Psoas muscle (tissue), 8 donors: Measurements from ENCODE around the gene ARHGEF4. TPM values are rescaled to one million over a fixed set of nuclear protein-coding genes. Genes with fewer than 3 reads are reported as not detected.

Experiments
- ATAC-seq, 4 donors: fragments of 200-7000 bp; cut with Tn5 transposase; one replicate each; pipeline ENCODE4 v1.9.1; 2020; ENCODE audit warnings: moderate library complexity in 3 of 4, mild to moderate bottlenecking in 2 of 4
- DNase-seq, 2 donors: peaks; one replicate each; pipeline ENCODE4 v3.0.0-alpha.2; 2020
- H3K27ac ChIP-seq: fragments of 200-600 bp; one replicate; pipeline ENCODE4 v1.8.0; 2022
- H3K27me3 ChIP-seq, 3 donors: fragments of 200-600 bp in 1 of 3; one replicate each; pipeline versions ENCODE4 v1.6.1 to v1.8.0; 2013 to 2022; ENCODE audit warnings: low read length in 2 of 3, mild to moderate bottlenecking in 2 of 3, moderate library complexity in 1 of 3; ENCODE audit not compliant: insufficient read depth in 3 of 3
- H3K36me3 ChIP-seq, 2 donors: fragments of 200-600 bp in 1 of 2; one replicate each; pipeline versions ENCODE4 v1.6.1 to v1.8.0; 2013 to 2022; ENCODE audit warnings: low read depth in 1 of 2, mild to moderate bottlenecking in 1 of 2, moderate library complexity in 1 of 2; ENCODE audit not compliant: insufficient read depth in 1 of 2
- H3K4me1 ChIP-seq: fragments of 200-600 bp; one replicate; pipeline ENCODE4 v1.8.0; 2022
- H3K4me3 ChIP-seq: fragments of 200-600 bp; one replicate; pipeline ENCODE4 v1.8.0; 2022; ENCODE audit warnings: mild to moderate bottlenecking
- H3K9me3 ChIP-seq: fragments of 200-600 bp; one replicate; pipeline ENCODE4 v1.8.0; 2022
- CTCF ChIP-seq: fragments of 200-600 bp; IDR thresholded peaks from one replicate; pipeline ENCODE4 v1.8.0; 2022; ENCODE audit warnings: antibody characterized with exemption
- WGBS, 3 donors: extraction: QIAGEN DNeasy Blood & Tissue Kit; methylation state at CpG; one replicate each; pipeline versions ENCODE4 v1.1.6 to v1.1.7; 2013; 5-methylcytosine and 5-hydroxymethylcytosine counted together
- intact Hi-C, 2 donors: fragments of 100-400 bp; cut with DNase I; formaldehyde crosslinking; loops; one replicate each; pipeline versions ENCODE4 v1.11.0 to v1.14.2; 2022
- polyA plus RNA-seq, 3 donors: library from polyadenylated mRNA; stranded (reverse); fragments of 200-250 nt; gene quantifications; one replicate each; pipeline ENCODE4 v1.2.3, GENCODE V29; 2013
- total RNA-seq, 4 donors: library from RNA; stranded (reverse); fragmentation: NEBNext Ultra II Directional in 2 of 4; extraction: Animal tissue kit (Norgen Biotek cat#: 25700) in 2 of 4; gene quantifications; one replicate each; pipeline versions ENCODE4 v1.2.1 to v1.2.4, GENCODE V29; 2021 to 2023
- donor health status: healthy with polysubstance abuse.
- donor health status: DM: no; HTN: no; CAD: no; lungs with moderate emphysema.
- donor health status: Bipolar disorder and iron deficiency.
- donor health status: healthy.
- donor health status: DM: yes; HTN: yes; CAD: no.
- donor health status: DM: no; HTN: no; CAD: no.
- donor health status: DM: no; HTN: no; CAD: no.
- donor health status: DM: yes; HTN: yes; CAD: no.

Gene ARHGEF4
- total and polyA plus RNA-seq, 7 donors = 0.63 to 6.9 (median 3.7) TPM

- 64 to 74% (median 67%) methylated on average over 14 of the region's 14 CpGs for WGBS, 3 donors
- no peak for DNase-seq
- no peaks in the 10 kb centered on the region for H3K36me3 ChIP-seq
- H3K4me3 ChIP-seq = no peak overlapping the region
- H3K27me3 ChIP-seq = no peaks in the 10 kb centered on the region
- ATAC-seq = no peak
- no peaks in the 10 kb centered on the region for H3K9me3 ChIP-seq
- intact Hi-C loops = no loop called here
- TF ChIP-seq CTCF = no peak
- H3K27ac ChIP-seq = no peak overlapping the region
- no peaks in the 10 kb centered on the region for H3K4me1 ChIP-seq
Measured at GRCh38 chr2:130807659-130808385, 28.9 kb upstream of the ARHGEF4 start.

GRCh38 chr2:130808482-130809268, 28.0 kb upstream of the ARHGEF4 start:
- H3K27ac ChIP-seq = no peak overlapping the region
- TF ChIP-seq CTCF = no peak
- WGBS, 3 donors = 74 to 77% (median 77%) methylated on average over 12 of the region's 12 CpGs
- DNase-seq = no peak
- no peak overlapping the region for H3K4me3 ChIP-seq
- ATAC-seq = no peak
- no peaks in the 10 kb centered on the region for H3K9me3 ChIP-seq
- intact Hi-C loops = no loop called here
- no peaks in the 10 kb centered on the region for H3K27me3 ChIP-seq
- H3K36me3 ChIP-seq = no peaks in the 10 kb centered on the region
- H3K4me1 ChIP-seq = no peaks in the 10 kb centered on the region

GRCh38 chr2:130810490-130810889, 26.2 kb upstream of the ARHGEF4 start:
- no peak for DNase-seq
- Histone ChIP-seq H3K36me3 (no peaks in the 10 kb centered on the region), H3K27ac (no peak overlapping the region), H3K27me3 (no peaks in the 10 kb centered on the region), H3K4me3 (no peak overlapping the region), H3K9me3 (no peaks in the 10 kb centered on the region), H3K4me1 (no peaks in the 10 kb centered on the region)
- intact Hi-C loops = loop anchor here in 1 of 2 donors (2.0 kb wide), 1 partner anchor 18 kb away; no protein-coding TSS in a partner anchor
- ATAC-seq = no peak
- 57 to 62% (median 60%) methylated on average over 7 of the region's 7 CpGs for WGBS, 3 donors
- TF ChIP-seq CTCF = no peak

DNA sequence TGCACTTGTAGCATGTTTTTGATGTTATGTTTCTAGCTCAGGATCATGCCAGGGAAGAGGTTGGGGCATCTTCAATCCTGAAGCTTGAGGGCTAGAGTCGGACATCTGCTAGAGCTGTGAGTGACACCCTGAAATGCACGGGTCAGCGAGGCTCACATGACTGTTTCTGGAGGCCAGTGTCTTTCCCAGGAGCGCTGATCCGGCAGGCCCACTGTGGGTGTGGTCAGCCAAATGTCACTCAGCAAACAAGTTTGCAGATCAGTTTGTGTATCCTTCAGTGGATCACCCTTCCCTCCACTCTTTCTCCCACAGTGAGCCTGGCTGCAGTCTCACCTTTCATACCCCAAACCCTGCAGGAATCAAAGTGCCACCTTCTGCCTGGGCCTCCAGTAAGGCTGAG, 23.0 kb upstream of the ARHGEF4 start:
- 55 to 63% (median 60%) methylated on average over 5 of the region's 5 CpGs for WGBS, 3 donors
- no peak for ATAC-seq

More for the DNA sequence above, 23.0 kb upstream of the ARHGEF4 start:
- intact Hi-C loops = no loop called here
- Histone ChIP-seq H3K27me3 (peaks cover 0 to 3% (median 0%) of the 10 kb centered on the region in 3 donors), H3K4me3 (no peak overlapping the region), H3K9me3 (no peaks in the 10 kb centered on the region), H3K27ac (no peak overlapping the region), H3K36me3 (no peaks in the 10 kb centered on the region), H3K4me1 (no peaks in the 10 kb centered on the region)
- DNase-seq = no peak
- TF ChIP-seq CTCF = no peak
